NCI-H1092 (cell line): ENCODE measurements around the gene NETO1.

Experiments
- DNase-seq: peaks from one replicate; lab custom pipeline; 2025; lab: John Stamatoyannopoulos, UW

Gene NETO1

GRCh38 chr18:72727038-72727655 is 140.6 kb downstream of the NETO1 start:
- DNase-seq = no peak

GRCh38 chr18:72726201-72726600 is 141.6 kb downstream of the NETO1 start:
- DNase-seq = no peak

GRCh38 chr18:72721330-72721729 is 146.5 kb downstream of the NETO1 start:
- no peak for DNase-seq

GRCh38 chr18:72720116-72720515 is 147.7 kb downstream of the NETO1 start:
- DNase-seq = no peak

GRCh38 chr18:72704202-72704601 is 163.6 kb downstream of the NETO1 start:
- no peak for DNase-seq

- no peak for DNase-seq
Observed at GRCh38 chr18:72700961-72701710, 166.7 kb downstream of the NETO1 start.

GRCh38 chr18:72697706-72698105 is 170.1 kb downstream of the NETO1 start:
- DNase-seq = no peak

GRCh38 chr18:72692595-72692994 is 175.2 kb downstream of the NETO1 start:
- no peak for DNase-seq
